HCT116 (cell line): ENCODE measurements around the gene THSD7B. TPM values are rescaled to one million over a fixed set of nuclear protein-coding genes. Genes with fewer than 3 reads are reported as not detected.

Experiments used
- ATAC-seq: fragments of 200-7000 bp; cut with Tn5 transposase; 2 replicates; pipeline ENCODE4 v1.9.1; 2020; ENCODE audit warnings: mild to moderate bottlenecking, moderate library complexity
- BruUV-seq: library from RNA; stranded (reverse); fragments of 400-500 nt; replicated peaks from 2 replicates; lab custom pipeline; 2021; lab: Mats Ljungman, UMichigan
- CTCF ChIA-PET: fragments of 300-600 bp; sonication (Branson Sonifier 250); formaldehyde crosslinking; loops from one replicate; lab custom pipeline; 2021; ENCODE audit warnings: antibody characterized with exemption; lab: Charles Lee
- POLR2A ChIA-PET: fragments of 300-600, 350-600 bp; sonication (Branson Sonifier 250); formaldehyde crosslinking; loops from one replicate; lab custom pipeline; 2021; ENCODE audit warnings: antibody characterized with exemption; lab: Charles Lee
- RAD21 ChIA-PET, 2 experiments: fragments of 300-600 bp; sonication (Branson Sonifier 250); formaldehyde crosslinking; loops; one replicate each; lab custom pipeline; 2023; ENCODE audit warnings: low total read pairs in 2 of 2; ENCODE audit not compliant: uncharacterized antibody in 2 of 2, unreplicated experiment in 2 of 2, low non-redundant PET in 1 of 2; lab: Charles Lee
- DNase-seq: peaks from one replicate; pipeline ENCODE4 v3.0.0-alpha.2; 2010; ENCODE audit warnings: low read depth, low spot score
- H2AFZ ChIP-seq: fragments of 200-600 bp; shearing (Covaris generic), sonication (generic); 2 replicates; pipeline ENCODE4 v1.6.1; 2017; ENCODE audit warnings: low read depth, mixed run types, mixed read lengths, antibody characterized with exemption, low read length; ENCODE audit not compliant: poor library complexity, severe bottlenecking
- H3K27ac ChIP-seq: 2 replicates; pipeline ENCODE4 v1.5.1; 2012; ENCODE audit warnings: low read depth, low read length
- H3K27me3 ChIP-seq: fragments of 200-600 bp; sonication (generic); 2 replicates; pipeline ENCODE4 v1.6.1; 2016; ENCODE audit warnings: mixed run types, low read length, mixed read lengths; ENCODE audit not compliant: insufficient read depth
- H3K36me3 ChIP-seq, 2 experiments: fragments of 200-500 bp in 1 of 2; fragments of 200-600 bp in 1 of 2; sonication (Bioruptor generic) in 1 of 2; sonication (generic) in 1 of 2; 2 replicates each; pipeline versions ENCODE4 v1.5.1 to v1.6.1; 2014 to 2016; ENCODE audit warnings: low read length in 2 of 2, inconsistent platforms in 1 of 2, mixed read lengths in 1 of 2, mixed run types in 1 of 2; ENCODE audit not compliant: insufficient read depth in 2 of 2, control insufficient read depth in 1 of 2
- H3K4me1 ChIP-seq, 2 experiments: fragments of 200-600 bp in 1 of 2; sonication (generic) in 1 of 2; 2 replicates each; pipeline versions ENCODE4 v1.5.1 to v1.6.1; 2012 to 2017; ENCODE audit warnings: low read length in 2 of 2, inconsistent platforms in 1 of 2, mild to moderate bottlenecking in 1 of 2, mixed read lengths in 1 of 2, mixed run types in 1 of 2, moderate library complexity in 1 of 2; ENCODE audit not compliant: insufficient read depth in 2 of 2, control insufficient read depth in 1 of 2
- H3K4me2 ChIP-seq: fragments of 200-600 bp; sonication (generic); 2 replicates; pipeline ENCODE4 v1.6.1; 2017; ENCODE audit warnings: mixed run types, low read length, mixed read lengths
- H3K4me3 ChIP-seq, 2 experiments: fragments of 200-600 bp in 1 of 2; sonication (generic) in 1 of 2; replicated peaks in 1 of 2; 2 replicates each; pipeline ENCODE4 v1.5.1; 2011 to 2016; ENCODE audit warnings: low read length in 2 of 2, control low read depth in 1 of 2, low read depth in 1 of 2, mild to moderate bottlenecking in 1 of 2, mixed read lengths in 1 of 2, mixed run types in 1 of 2
- H3K79me2 ChIP-seq: fragments of 200-600 bp; sonication (generic); 2 replicates; pipeline ENCODE4 v1.6.1; 2017; ENCODE audit warnings: mild to moderate bottlenecking, mixed run types, low read length, moderate library complexity, mixed read lengths; ENCODE audit not compliant: insufficient read depth
- H3K9ac ChIP-seq: fragments of 200-600 bp; sonication (generic); 2 replicates; pipeline ENCODE4 v1.6.1; 2016; ENCODE audit warnings: low read length, mixed read lengths
- H3K9me2 ChIP-seq: fragments of 200-600 bp; sonication (generic), shearing (Covaris generic); 2 replicates; pipeline ENCODE4 v1.6.1; 2017; ENCODE audit warnings: mixed run types, mild to moderate bottlenecking, moderate library complexity; ENCODE audit not compliant: insufficient read depth
- H3K9me3 ChIP-seq, 2 experiments: fragments of 200-500 bp in 1 of 2; fragments of 200-600 bp in 1 of 2; sonication (Bioruptor generic) in 1 of 2; sonication (generic) in 1 of 2; 2 replicates each; pipeline ENCODE4 v1.6.1; 2014 to 2017; ENCODE audit warnings: low read length in 2 of 2, mixed read lengths in 2 of 2, inconsistent platforms in 1 of 2, low read depth in 1 of 2, mild to moderate bottlenecking in 1 of 2, mixed run types in 1 of 2, moderate library complexity in 1 of 2; ENCODE audit not compliant: control insufficient read depth in 1 of 2, insufficient read depth in 1 of 2
- H4K20me1 ChIP-seq: fragments of 200-600 bp; sonication (generic), shearing (Covaris generic); 2 replicates; pipeline ENCODE4 v1.6.1; 2017; ENCODE audit warnings: mixed run types, mild to moderate bottlenecking, moderate library complexity; ENCODE audit not compliant: insufficient read depth
- CEBPB ChIP-seq: IDR thresholded peaks from 2 replicates; pipeline ENCODE4 v1.6.1; 2012; ENCODE audit warnings: low read depth
- EZH2 ChIP-seq: fragments of 200-600 bp; sonication (generic); IDR thresholded peaks from 2 replicates; pipeline ENCODE4 v1.6.1; 2017; ENCODE audit warnings: antibody characterized with exemption, mixed run types
- EZH2phosphoT487 ChIP-seq: fragments of 200-600 bp; IDR thresholded peaks from 2 replicates; pipeline ENCODE4 v1.6.1; 2018; ENCODE audit warnings: antibody characterized with exemption, borderline replicate concordance
- FOSL1 ChIP-seq: IDR thresholded peaks from 2 replicates; pipeline ENCODE4 v1.6.1; 2012; ENCODE audit warnings: low read depth
- REST ChIP-seq: IDR thresholded peaks from 2 replicates; pipeline ENCODE4 v1.6.1; 2012; ENCODE audit warnings: low read depth
- SIN3A ChIP-seq: IDR thresholded peaks from 2 replicates; pipeline ENCODE4 v1.6.1; 2012; ENCODE audit warnings: low read depth
- ZFX ChIP-seq: fragments of 450-650 bp; IDR thresholded peaks from 2 replicates; pipeline ENCODE4 v1.6.1; 2017
- intact Hi-C: fragments of 100-400 bp; cut with micrococcal nuclease; formaldehyde crosslinking; loops from 2 replicates; pipeline ENCODE4 v1.10.0; 2022
- total RNA-seq: library from RNA; stranded (reverse); gene quantifications from one replicate; pipeline ENCODE4 v1.2.1, GENCODE V29; 2021; ENCODE audit not compliant: unreplicated experiment
- TF ChIP-seq, protein P1 (sequence below), 3 experiments: fragments of 200-600 bp in 1 of 3; sonication (generic) in 1 of 3; IDR thresholded peaks in 2 of 3; conservative IDR thresholded peaks in 1 of 3; 2 replicates each; pipeline ENCODE4 v1.5.1; 2012 to 2017; ENCODE audit warnings: low read depth in 2 of 3, low read length in 2 of 3, antibody characterized with exemption in 1 of 3, borderline replicate concordance in 1 of 3, control low read depth in 1 of 3, mild to moderate bottlenecking in 1 of 3, mixed read lengths in 1 of 3, mixed run types in 1 of 3, moderate library complexity in 1 of 3; ENCODE audit not compliant: insufficient read depth in 1 of 3

The THSD7B gene
- total RNA-seq, 1 experiment from 2014 or later: not detected

- POLR2A ChIA-PET: no interaction called here
- H3K9me2 ChIP-seq: no peaks in the 10 kb centered on the region
- TF ChIP-seq ZFX (no peak), CEBPB (no peak)
- TF ChIP-seq, all 23 proteins: peak for 0
- no peak overlapping the region for H3K4me2 ChIP-seq
- H2AFZ ChIP-seq: no peak overlapping the region
- ATAC-seq (no peak), DNase-seq (no peak)
- H3K4me1 ChIP-seq: no peaks in the 10 kb centered on the region
- no peaks in the 10 kb centered on the region for H3K36me3 ChIP-seq
- no peaks in the 10 kb centered on the region for H4K20me1 ChIP-seq
- no peaks in the 10 kb centered on the region for H3K79me2 ChIP-seq
- RAD21 ChIA-PET: no interaction called here
- H3K27ac ChIP-seq: no peak overlapping the region
- peaks cover 0 to 4% of the 10 kb centered on the region in 2 experiments; a peak in 2 of 4 replicates for H3K9me3 ChIP-seq
- H3K9ac ChIP-seq: no peak overlapping the region
- no TSS peak for BruUV-seq
- CTCF ChIA-PET: no interaction called here
- H3K27me3 ChIP-seq: no peaks in the 10 kb centered on the region
- H3K4me3 ChIP-seq: no peak overlapping the region
- intact Hi-C loops: no loop called here
These were observed 242.6 kb downstream of the THSD7B start for GRCh38 chr2:137007938-137008337.

DNA sequence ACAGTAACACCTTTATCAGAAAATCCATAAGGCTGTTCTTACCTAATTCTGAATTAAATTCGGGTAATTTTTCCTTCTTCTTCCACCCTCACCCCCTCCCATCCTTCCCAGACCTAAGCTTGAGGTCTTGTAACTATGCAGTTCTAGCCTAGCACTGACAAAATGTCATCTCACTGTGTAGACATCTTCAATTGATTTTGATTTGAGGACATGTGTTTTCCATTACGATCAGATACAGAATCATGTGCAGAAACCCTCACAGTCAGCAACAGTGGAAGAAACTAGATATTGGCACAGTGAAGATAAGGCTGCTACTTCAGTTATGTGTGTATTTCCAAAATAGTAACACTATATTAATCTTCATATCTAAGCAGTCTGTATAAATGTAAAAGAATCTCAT lies 244.6 kb downstream of the THSD7B start:
- Histone ChIP-seq H3K79me2 (no peaks in the 10 kb centered on the region), H3K27me3 (no peaks in the 10 kb centered on the region), H3K4me2 (no peak overlapping the region), H4K20me1 (no peaks in the 10 kb centered on the region), H3K9me3 (no peaks in the 10 kb centered on the region; a peak in 1 of 4 replicates), H3K9me2 (no peaks in the 10 kb centered on the region), H2AFZ (no peak overlapping the region), H3K36me3 (no peaks in the 10 kb centered on the region), H3K4me3 (no peak overlapping the region), H3K9ac (no peak overlapping the region), H3K4me1 (no peaks in the 10 kb centered on the region), H3K27ac (no peak overlapping the region)
- RAD21 ChIA-PET: no interaction called here
- DNase-seq: no peak
- POLR2A ChIA-PET: no interaction called here
- TF ChIP-seq EZH2phosphoT487 (no peak), SIN3A (no peak), REST (no peak), EZH2 (no peak), CEBPB (no peak), FOSL1 (no peak)
- TF ChIP-seq, protein P1, sequence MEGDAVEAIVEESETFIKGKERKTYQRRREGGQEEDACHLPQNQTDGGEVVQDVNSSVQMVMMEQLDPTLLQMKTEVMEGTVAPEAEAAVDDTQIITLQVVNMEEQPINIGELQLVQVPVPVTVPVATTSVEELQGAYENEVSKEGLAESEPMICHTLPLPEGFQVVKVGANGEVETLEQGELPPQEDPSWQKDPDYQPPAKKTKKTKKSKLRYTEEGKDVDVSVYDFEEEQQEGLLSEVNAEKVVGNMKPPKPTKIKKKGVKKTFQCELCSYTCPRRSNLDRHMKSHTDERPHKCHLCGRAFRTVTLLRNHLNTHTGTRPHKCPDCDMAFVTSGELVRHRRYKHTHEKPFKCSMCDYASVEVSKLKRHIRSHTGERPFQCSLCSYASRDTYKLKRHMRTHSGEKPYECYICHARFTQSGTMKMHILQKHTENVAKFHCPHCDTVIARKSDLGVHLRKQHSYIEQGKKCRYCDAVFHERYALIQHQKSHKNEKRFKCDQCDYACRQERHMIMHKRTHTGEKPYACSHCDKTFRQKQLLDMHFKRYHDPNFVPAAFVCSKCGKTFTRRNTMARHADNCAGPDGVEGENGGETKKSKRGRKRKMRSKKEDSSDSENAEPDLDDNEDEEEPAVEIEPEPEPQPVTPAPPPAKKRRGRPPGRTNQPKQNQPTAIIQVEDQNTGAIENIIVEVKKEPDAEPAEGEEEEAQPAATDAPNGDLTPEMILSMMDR (IDR thresholded peaks at IDR 0.05 in 2 of 3, conservative IDR thresholded peaks at IDR 0.05 in 1 of 3; ENCODE audit: borderline replicate concordance in 1 of 3, insufficient read depth in 1 of 3, low read depth in 2 of 3, low read length in 2 of 3): no peak
- no peak for ATAC-seq
- BruUV-seq: no TSS peak
- CTCF ChIA-PET: no interaction called here
- intact Hi-C loops: no loop called here
